Sigmoid colon (tissue), 4 donors: ENCODE measurements around the gene NPPA.

Experiments used
- POLR2AphosphoS5 ChIP-seq, 4 donors: sonication (generic); formaldehyde crosslinking; IDR thresholded peaks; one replicate each; pipeline ENCODE4 v1.6.1; 2017; ENCODE audit warnings: antibody characterized with exemption in 4 of 4
- TF ChIP-seq, protein P1 (sequence below), 4 experiments: fragments of 450-650 bp in 3 of 4; fragments of 200-600 bp in 1 of 4; IDR thresholded peaks; one replicate each; pipeline ENCODE4 v1.5.1; 2016 to 2019; ENCODE audit warnings: antibody characterized with exemption in 4 of 4, mild to moderate bottlenecking in 3 of 4, moderate library complexity in 2 of 4

DNA sequence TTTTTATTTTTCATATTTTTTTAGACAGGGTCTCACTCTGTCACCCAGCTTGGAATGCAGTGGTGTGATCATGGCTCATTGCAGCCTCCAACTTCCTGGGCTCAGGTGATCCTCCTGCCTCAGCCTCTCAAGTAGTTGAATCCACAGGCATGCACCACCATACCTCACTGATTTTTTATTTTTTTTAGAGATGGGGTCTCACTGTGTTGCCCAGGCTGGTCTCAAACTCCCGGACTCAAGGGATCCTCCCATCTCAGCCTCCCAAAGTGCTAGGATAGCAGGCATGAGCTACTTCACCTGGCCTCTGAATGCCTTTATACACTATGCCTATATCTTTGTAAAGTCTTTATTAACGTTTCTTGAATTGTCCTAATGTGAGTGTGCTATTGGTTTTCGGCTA, 21.5 kb upstream of the NPPA start:
- TF ChIP-seq, protein P1, sequence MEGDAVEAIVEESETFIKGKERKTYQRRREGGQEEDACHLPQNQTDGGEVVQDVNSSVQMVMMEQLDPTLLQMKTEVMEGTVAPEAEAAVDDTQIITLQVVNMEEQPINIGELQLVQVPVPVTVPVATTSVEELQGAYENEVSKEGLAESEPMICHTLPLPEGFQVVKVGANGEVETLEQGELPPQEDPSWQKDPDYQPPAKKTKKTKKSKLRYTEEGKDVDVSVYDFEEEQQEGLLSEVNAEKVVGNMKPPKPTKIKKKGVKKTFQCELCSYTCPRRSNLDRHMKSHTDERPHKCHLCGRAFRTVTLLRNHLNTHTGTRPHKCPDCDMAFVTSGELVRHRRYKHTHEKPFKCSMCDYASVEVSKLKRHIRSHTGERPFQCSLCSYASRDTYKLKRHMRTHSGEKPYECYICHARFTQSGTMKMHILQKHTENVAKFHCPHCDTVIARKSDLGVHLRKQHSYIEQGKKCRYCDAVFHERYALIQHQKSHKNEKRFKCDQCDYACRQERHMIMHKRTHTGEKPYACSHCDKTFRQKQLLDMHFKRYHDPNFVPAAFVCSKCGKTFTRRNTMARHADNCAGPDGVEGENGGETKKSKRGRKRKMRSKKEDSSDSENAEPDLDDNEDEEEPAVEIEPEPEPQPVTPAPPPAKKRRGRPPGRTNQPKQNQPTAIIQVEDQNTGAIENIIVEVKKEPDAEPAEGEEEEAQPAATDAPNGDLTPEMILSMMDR (IDR thresholded peaks at IDR 0.05) = no peak
- TF ChIP-seq POLR2AphosphoS5 (IDR thresholded peaks at IDR 0.05) = no peak
